ENCODE results near the gene BCAR1.
"Not testable (repeated sequence)": the region's sequence is repeated elsewhere in the genome, so short reads cannot be mapped to it uniquely, and the experiment has no call there.

The BCAR1 gene

DNA sequence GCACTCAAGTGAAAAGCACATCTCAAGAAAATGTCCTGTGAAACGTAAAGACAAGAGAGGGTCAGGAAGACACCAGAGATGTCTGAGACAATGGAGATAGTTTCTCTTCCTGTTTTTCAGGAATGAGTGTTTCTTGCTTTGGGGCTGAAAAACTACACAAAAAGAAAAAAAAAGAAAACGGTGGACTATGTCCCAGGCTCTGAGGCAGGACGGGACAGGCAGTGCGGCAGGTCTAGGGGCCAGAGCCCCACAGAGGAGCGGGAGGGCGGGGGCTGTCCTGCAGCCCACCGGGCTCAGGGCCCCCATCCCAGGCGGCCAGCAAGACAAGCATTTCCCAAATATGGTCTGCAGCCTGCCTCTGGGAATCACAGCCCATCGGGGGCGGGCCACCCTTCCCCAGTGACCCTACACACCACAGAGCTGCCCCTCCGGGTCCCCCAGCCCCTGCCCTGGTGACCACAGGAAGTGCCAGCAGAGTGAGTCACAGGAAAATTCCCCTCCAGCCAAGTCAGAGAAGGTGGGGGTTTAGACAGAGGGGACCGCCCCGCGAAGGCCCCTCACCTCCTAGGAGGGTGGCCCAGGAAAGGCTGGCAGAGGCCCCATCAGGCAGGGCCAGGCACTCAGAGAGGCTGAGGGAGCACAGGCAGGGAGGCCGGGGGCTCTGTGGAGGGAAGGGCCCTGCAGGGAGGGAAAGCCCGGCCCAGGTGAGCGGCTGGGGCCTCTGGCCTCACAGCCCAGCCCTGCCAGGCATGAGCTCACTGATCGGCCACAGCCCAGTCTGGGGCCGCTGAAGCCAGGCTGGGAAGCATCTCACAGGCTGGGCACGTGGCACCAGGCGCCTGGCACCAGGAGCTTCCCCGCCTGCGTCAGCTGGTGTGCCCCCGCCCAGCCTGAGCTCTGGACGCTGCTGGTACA, 6.3 kb downstream of the BCAR1 start:
- peak overlapping the region; percentile 10; the same call in 1 of the 2 replicates for H3K27ac ChIP-seq
- TF ChIP-seq, protein P1, sequence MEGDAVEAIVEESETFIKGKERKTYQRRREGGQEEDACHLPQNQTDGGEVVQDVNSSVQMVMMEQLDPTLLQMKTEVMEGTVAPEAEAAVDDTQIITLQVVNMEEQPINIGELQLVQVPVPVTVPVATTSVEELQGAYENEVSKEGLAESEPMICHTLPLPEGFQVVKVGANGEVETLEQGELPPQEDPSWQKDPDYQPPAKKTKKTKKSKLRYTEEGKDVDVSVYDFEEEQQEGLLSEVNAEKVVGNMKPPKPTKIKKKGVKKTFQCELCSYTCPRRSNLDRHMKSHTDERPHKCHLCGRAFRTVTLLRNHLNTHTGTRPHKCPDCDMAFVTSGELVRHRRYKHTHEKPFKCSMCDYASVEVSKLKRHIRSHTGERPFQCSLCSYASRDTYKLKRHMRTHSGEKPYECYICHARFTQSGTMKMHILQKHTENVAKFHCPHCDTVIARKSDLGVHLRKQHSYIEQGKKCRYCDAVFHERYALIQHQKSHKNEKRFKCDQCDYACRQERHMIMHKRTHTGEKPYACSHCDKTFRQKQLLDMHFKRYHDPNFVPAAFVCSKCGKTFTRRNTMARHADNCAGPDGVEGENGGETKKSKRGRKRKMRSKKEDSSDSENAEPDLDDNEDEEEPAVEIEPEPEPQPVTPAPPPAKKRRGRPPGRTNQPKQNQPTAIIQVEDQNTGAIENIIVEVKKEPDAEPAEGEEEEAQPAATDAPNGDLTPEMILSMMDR (IDR thresholded peaks at IDR 0.05) = no peak
- TF ChIP-seq ZFX (IDR thresholded peaks at IDR 0.05; ENCODE audit: borderline replicate concordance) = no peak

DNA sequence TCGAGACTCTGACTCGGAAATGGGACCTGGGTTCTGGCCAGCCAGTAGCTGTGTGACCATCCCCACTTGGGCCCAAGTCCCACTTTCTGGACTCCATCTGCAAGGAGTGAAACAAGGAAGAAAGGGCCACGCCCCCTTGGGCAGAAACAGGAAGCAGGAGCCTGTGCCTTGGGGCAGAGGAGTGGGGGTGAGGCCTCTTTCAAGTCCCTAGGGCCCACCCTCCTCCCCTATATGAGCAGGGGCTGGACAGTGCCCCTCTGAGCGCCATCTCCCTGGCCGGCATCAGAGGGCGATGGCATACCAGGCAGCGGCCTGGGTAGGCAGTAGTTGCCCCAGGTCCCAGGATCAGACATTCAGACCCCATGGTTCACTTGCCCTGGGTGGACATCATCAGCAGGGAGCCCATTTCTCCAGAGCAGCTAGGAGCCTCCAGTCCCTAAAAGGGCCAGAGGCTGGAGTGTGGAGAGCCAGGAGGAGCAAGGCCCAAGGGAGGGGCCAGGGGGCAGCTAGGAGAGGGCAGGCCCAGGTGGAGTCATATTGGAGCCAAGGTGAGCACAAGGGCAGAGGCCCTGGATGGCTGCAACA, 7.1 kb downstream of the BCAR1 start:
- peak overlapping the region; percentile 10; the same call in 1 of the 2 replicates for H3K27ac ChIP-seq
- TF ChIP-seq, protein P1 (IDR thresholded peaks at IDR 0.05) = no peak
- no peak for TF ChIP-seq ZFX (IDR thresholded peaks at IDR 0.05; ENCODE audit: borderline replicate concordance)

DNA sequence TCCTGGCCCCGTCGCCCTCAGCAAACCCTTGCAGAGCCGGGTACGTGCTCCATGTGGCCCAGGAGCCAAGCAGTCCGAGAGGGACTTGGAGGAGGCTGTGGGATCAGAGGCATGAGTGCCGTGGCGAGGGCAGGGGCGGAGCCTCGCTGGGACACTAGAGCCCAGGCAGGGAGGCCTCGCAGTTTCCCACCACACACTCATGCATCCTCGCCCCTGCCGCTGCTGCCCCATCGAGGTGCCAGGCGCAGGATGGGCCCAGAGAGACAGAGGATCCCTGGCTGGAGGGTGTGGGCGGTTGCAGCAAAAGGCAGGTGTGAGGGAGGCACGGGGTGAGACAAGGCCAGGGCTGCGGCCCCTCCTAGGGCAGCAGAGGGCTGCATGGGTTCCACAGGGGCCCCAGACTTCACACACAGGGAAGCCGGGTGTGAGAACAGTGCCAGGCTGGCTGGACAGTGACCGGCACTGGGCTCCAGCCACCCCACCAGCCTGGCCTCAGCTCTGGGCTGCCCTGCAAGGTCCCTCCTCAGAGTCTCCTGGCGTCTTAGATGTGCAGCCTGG, 7.7 kb downstream of the BCAR1 start:
- no peak overlapping the region for H3K27ac ChIP-seq
- TF ChIP-seq, protein P1 (IDR thresholded peaks at IDR 0.05) = no peak
- no peak for TF ChIP-seq ZFX (IDR thresholded peaks at IDR 0.05; ENCODE audit: borderline replicate concordance)

DNA sequence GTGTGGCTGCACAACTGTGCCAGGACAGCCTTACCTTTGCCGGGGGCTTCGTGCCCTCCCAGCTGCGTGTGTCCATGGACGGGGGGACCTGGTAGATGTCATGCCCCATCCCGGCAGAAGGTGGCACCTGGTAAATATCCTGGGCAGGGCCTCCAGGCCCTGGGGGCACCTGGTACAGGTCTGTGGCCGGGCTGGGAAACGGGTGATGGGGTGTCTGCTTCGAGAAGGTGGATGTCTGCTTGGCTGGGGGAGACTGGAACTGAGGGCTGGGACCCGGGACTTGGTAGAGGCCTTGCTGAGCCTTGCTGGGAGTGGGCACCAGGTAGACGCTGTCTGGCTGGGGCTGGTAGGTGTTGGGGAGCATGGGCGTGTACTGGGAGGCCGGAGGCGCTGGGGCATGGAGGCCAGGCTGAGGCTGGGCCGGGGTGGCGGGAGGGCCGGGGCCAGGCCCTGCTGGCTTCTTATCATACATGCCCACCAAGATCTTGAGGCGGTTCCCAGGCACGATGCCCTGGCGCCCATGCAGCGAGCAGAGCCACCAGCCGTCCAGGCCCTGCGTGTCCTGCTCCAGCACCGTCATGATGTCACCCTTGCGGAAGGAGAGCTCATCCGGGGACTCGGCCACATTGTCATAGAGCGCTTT, 8.9 kb downstream of the BCAR1 start:
- H3K27ac ChIP-seq = not testable (repeated sequence)

DNA sequence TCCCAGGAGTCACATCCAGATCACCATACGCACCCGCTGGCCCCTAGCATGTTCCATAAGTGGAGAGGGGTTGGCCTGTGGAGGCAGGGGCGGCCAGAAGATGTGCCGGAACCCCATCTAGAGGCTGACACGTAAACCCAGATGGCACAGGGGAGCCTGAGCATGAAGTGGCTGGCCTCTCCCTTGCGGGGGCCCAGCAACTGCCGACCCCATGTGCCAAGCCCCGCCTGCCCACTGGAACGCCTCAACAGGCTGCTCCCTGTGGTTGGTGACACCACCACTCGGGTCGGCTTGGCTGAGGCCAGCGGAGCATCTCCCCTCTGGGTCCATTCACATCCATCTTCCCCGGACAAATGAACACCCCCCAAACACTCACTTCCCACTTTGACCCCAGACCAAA, 9.5 kb downstream of the BCAR1 start:
- H3K27ac ChIP-seq = no peak overlapping the region
- no peak for TF ChIP-seq ZFX (IDR thresholded peaks at IDR 0.05; ENCODE audit: borderline replicate concordance)

DNA sequence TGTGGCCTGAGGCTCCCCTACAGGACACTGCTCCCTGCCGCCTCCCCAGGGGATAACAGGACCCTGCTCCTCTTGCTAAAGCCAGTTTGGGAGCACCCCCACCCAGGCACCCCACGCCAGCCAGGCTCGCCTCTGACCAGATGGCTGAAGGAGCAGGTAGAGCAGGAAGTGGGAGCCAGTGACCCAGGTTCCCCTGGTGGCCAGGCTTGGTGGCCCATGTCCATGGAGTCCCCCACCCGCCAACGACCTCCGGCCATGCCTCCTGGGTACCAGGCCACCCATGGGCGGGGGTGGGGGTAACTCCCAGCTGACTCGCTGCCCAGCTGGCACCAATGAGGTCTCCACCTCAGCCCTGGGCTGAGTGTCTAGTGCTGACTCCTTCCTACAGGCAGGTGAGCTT, 10.0 kb downstream of the BCAR1 start:
- TF ChIP-seq, protein P1 (IDR thresholded peaks at IDR 0.05) = no peak
- TF ChIP-seq ZFX (IDR thresholded peaks at IDR 0.05; ENCODE audit: borderline replicate concordance) = no peak
- H3K27ac ChIP-seq = no peak overlapping the region

DNA sequence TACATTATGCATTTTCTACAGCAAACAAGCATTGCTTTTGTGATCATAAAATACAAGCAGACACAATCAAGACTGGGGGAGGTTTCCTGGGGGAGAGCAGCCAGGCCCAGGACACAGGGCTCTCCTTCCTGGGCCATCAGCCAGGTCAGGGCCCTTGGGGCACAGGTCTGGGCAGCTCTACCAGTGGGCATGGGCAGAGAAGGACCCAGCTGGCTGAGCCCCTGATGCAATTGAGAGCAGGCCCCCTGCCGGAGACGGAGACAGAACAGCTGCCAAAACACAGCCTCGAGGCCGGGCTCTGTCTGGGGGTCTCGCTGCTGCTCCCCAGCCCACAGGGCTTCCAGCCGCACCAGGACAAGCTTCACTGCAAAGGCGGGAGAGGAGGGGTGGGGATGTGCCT, 10.8 kb downstream of the BCAR1 start:
- H3K27ac ChIP-seq = not testable (repeated sequence)

DNA sequence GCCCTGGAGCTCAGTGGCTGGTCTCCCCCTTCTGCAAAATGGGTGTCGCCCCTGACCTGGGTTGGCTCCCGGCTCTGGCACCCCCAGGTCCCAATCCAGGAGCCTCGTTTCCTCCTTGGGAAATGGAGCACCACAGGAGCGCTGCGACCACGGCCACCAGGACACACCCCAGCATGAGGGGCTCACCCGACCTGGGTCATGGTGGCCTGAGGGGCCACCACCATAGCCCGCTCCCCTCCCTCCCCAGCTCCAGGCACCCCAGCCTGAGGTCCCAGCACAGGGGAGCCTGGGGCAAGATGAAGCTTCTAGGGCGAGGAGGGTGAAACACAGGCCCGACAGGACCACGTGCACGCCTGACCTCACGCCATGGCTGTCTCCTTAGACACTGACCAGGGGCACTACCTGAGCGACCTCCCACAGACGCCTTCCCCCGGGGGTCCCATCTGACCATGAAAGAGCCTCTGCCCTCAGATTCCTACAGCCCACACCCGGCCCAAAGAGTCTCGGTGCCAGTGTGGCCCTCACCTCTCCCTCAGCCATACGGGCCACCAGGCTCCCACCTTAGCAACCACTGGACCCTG, 11.8 kb downstream of the BCAR1 start:
- TF ChIP-seq, protein P1 (IDR thresholded peaks at IDR 0.05) = no peak
- no peak for TF ChIP-seq ZFX (IDR thresholded peaks at IDR 0.05; ENCODE audit: borderline replicate concordance)
- H3K27ac ChIP-seq = no peak overlapping the region

Measured in 22Rv1 (cell line).